Measurements from ENCODE around the gene ZSWIM6. TPM values are rescaled to one million over a fixed set of nuclear protein-coding genes. Genes with fewer than 3 reads are reported as not detected.

The ZSWIM6 gene
- total RNA-seq, 1 donor from 2014 or later: 40.1 TPM

DNA sequence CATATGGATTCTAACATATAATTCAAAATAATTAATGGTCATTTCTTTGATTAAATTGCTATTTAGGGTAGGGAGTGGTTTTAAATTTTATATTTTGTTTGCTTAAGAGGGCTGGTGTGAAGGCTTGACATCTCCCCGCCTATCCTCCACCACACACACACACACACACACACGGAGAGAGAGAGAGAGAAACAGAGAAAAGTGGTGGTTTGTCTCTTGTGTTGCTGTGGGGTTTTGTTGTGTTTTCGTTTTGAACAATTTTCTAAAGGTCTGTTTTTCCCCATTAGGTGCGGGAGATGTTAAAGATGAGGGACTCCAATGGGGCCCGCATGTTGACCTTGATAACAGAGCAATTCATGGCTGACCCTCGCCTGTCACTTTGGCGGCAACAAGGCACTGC, 161.9 kb downstream of the ZSWIM6 start:
- no peak overlapping the region for H3K4me3 ChIP-seq (ENCODE audit: insufficient read depth, low read depth, low read length)
- peaks cover 18% of the 10 kb centered on the region for H3K79me2 ChIP-seq (ENCODE audit: insufficient read depth, low read length)
- Mint-ChIP-seq H3K27me3 (ENCODE audit: low read depth, unreplicated experiment) (no peaks in the 10 kb centered on the region), H3K36me3 (ENCODE audit: low read depth, unreplicated experiment) (peaks cover 5% of the 10 kb centered on the region), H3K27ac (ENCODE audit: unreplicated experiment) (no peak overlapping the region), H3K9me3 (ENCODE audit: unreplicated experiment) (no peaks in the 10 kb centered on the region), H3K4me3 (ENCODE audit: unreplicated experiment) (no peak overlapping the region), H3K4me1 (ENCODE audit: low read depth, unreplicated experiment) (no peaks in the 10 kb centered on the region)
- H3K36me3 ChIP-seq (ENCODE audit: insufficient read depth, low read length): no peaks in the 10 kb centered on the region
- no peak overlapping the region for H3K9ac ChIP-seq (ENCODE audit: low read length)
- no peak overlapping the region for H2AFZ ChIP-seq (ENCODE audit: low read depth, low read length)
- H3K4me1 ChIP-seq (ENCODE audit: insufficient read depth, low read length): no peaks in the 10 kb centered on the region
- H3K9me3 ChIP-seq (ENCODE audit: insufficient read depth, low read depth, low read length): no peaks in the 10 kb centered on the region
- TF ChIP-seq EZH2 (IDR thresholded peaks at IDR 0.05; ENCODE audit: insufficient read depth, low read length): no peak
- TF ChIP-seq, protein P1, sequence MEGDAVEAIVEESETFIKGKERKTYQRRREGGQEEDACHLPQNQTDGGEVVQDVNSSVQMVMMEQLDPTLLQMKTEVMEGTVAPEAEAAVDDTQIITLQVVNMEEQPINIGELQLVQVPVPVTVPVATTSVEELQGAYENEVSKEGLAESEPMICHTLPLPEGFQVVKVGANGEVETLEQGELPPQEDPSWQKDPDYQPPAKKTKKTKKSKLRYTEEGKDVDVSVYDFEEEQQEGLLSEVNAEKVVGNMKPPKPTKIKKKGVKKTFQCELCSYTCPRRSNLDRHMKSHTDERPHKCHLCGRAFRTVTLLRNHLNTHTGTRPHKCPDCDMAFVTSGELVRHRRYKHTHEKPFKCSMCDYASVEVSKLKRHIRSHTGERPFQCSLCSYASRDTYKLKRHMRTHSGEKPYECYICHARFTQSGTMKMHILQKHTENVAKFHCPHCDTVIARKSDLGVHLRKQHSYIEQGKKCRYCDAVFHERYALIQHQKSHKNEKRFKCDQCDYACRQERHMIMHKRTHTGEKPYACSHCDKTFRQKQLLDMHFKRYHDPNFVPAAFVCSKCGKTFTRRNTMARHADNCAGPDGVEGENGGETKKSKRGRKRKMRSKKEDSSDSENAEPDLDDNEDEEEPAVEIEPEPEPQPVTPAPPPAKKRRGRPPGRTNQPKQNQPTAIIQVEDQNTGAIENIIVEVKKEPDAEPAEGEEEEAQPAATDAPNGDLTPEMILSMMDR (IDR thresholded peaks at IDR 0.05; ENCODE audit: insufficient read depth, low read depth, low read length): no peak
- DNase-seq (ENCODE audit: low read depth): no peak
- H3K27ac ChIP-seq (ENCODE audit: low read depth, low read length): no peak overlapping the region
- H3K27me3 ChIP-seq (ENCODE audit: insufficient read depth, low read length): no peaks in the 10 kb centered on the region
- FAIRE-seq: no peak
- no peak overlapping the region for H3K4me2 ChIP-seq (ENCODE audit: low read length)
- peaks cover 47% of the 10 kb centered on the region for H4K20me1 ChIP-seq (ENCODE audit: insufficient read depth, low read length)

DNA sequence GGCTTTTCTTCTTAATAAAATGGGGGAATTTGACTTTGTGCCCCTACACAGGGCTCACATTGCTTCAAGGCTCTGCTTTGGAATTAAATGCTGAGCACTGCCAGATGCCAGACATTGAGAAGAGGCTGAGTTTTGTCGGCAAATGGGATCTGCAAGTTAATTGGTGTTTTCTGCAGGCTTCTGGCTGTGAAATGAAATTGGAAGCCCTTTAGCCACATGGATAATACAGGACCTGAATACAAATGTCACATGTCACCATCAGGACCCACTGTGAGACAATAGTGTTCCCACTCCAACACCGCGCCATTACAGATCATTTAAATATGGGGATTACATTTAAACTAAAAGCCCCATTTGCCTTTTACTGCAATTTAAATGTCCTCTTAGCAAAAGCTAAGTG, 164.4 kb downstream of the ZSWIM6 start:
- no peak overlapping the region for H3K27ac Mint-ChIP-seq (ENCODE audit: unreplicated experiment)
- no peak for TF ChIP-seq EZH2 (IDR thresholded peaks at IDR 0.05; ENCODE audit: insufficient read depth, low read length)
- TF ChIP-seq, protein P1 (IDR thresholded peaks at IDR 0.05; ENCODE audit: insufficient read depth, low read depth, low read length): no peak
- no peak overlapping the region for H3K4me3 Mint-ChIP-seq (ENCODE audit: unreplicated experiment)
- H3K4me1 Mint-ChIP-seq (ENCODE audit: low read depth, unreplicated experiment): no peaks in the 10 kb centered on the region
- no peak for DNase-seq (ENCODE audit: low read depth)
- peaks cover 3% of the 10 kb centered on the region for H3K36me3 ChIP-seq (ENCODE audit: insufficient read depth, low read length)
- H2AFZ ChIP-seq (ENCODE audit: low read depth, low read length): no peak overlapping the region
- H3K36me3 Mint-ChIP-seq (ENCODE audit: low read depth, unreplicated experiment): peaks cover 9% of the 10 kb centered on the region
- FAIRE-seq: no peak
- no peaks in the 10 kb centered on the region for H3K27me3 ChIP-seq (ENCODE audit: insufficient read depth, low read length)
- no peak overlapping the region for H3K27ac ChIP-seq (ENCODE audit: low read depth, low read length)
- no peaks in the 10 kb centered on the region for H3K9me3 ChIP-seq (ENCODE audit: insufficient read depth, low read depth, low read length)
- H3K9ac ChIP-seq (ENCODE audit: low read length): no peak overlapping the region
- no peak overlapping the region for H3K4me2 ChIP-seq (ENCODE audit: low read length)
- peaks cover 54% of the 10 kb centered on the region for H4K20me1 ChIP-seq (ENCODE audit: insufficient read depth, low read length)
- H3K79me2 ChIP-seq (ENCODE audit: insufficient read depth, low read length): peaks cover 21% of the 10 kb centered on the region
- no peak overlapping the region for H3K4me3 ChIP-seq (ENCODE audit: insufficient read depth, low read depth, low read length)
- no peaks in the 10 kb centered on the region for H3K4me1 ChIP-seq (ENCODE audit: insufficient read depth, low read length)
- no peaks in the 10 kb centered on the region for H3K27me3 Mint-ChIP-seq (ENCODE audit: low read depth, unreplicated experiment)
- no peaks in the 10 kb centered on the region for H3K9me3 Mint-ChIP-seq (ENCODE audit: unreplicated experiment)

DNA sequence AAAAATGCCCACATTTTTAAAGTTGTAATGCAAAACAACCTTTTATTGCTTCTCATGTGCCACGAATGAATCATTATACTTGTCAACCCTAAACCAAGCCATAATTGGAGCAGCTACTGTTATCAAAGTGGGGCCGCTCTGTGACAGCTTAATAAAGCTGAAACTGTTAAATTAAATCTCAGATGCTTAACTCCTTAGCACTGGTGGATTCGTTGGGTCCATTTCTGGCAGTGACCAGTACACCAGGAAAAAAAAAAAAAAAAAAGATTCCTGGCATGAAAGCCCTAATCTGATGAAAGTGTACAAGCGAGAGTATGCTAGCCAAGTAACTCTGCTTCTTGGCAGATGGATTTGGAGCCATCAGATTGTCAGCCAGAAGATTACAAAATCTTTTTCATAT, 164.8 kb downstream of the ZSWIM6 start:
- Mint-ChIP-seq H3K36me3 (ENCODE audit: low read depth, unreplicated experiment) (peaks cover 10% of the 10 kb centered on the region), H3K4me1 (ENCODE audit: low read depth, unreplicated experiment) (no peaks in the 10 kb centered on the region), H3K27ac (ENCODE audit: unreplicated experiment) (no peak overlapping the region), H3K4me3 (ENCODE audit: unreplicated experiment) (no peak overlapping the region), H3K9me3 (ENCODE audit: unreplicated experiment) (no peaks in the 10 kb centered on the region), H3K27me3 (ENCODE audit: low read depth, unreplicated experiment) (no peaks in the 10 kb centered on the region)
- Histone ChIP-seq H3K27ac (ENCODE audit: low read depth, low read length) (no peak overlapping the region), H3K27me3 (ENCODE audit: insufficient read depth, low read length) (no peaks in the 10 kb centered on the region), H3K4me2 (ENCODE audit: low read length) (no peak overlapping the region), H2AFZ (ENCODE audit: low read depth, low read length) (no peak overlapping the region), H3K9me3 (ENCODE audit: insufficient read depth, low read depth, low read length) (no peaks in the 10 kb centered on the region), H3K4me1 (ENCODE audit: insufficient read depth, low read length) (no peaks in the 10 kb centered on the region), H3K4me3 (ENCODE audit: insufficient read depth, low read depth, low read length) (no peak overlapping the region), H3K9ac (ENCODE audit: low read length) (no peak overlapping the region), H4K20me1 (ENCODE audit: insufficient read depth, low read length) (peaks cover 57% of the 10 kb centered on the region), H3K36me3 (ENCODE audit: insufficient read depth, low read length) (peaks cover 3% of the 10 kb centered on the region), H3K79me2 (ENCODE audit: insufficient read depth, low read length) (peaks cover 21% of the 10 kb centered on the region)
- FAIRE-seq (no peak), DNase-seq (ENCODE audit: low read depth) (peak; percentile 9)
- TF ChIP-seq EZH2 (IDR thresholded peaks at IDR 0.05; ENCODE audit: insufficient read depth, low read length): no peak
- TF ChIP-seq, protein P1 (IDR thresholded peaks at IDR 0.05; ENCODE audit: insufficient read depth, low read depth, low read length): no peak
